Left cardiac atrium (tissue), 4 donors: Measurements from ENCODE around the gene MIA3. TPM values are rescaled to one million over a fixed set of nuclear protein-coding genes. Genes with fewer than 3 reads are reported as not detected.
A peak's percentile ranks its signal among the peaks of the same experiment; 100 is the strongest.
"Not testable (repeated sequence)": the region's sequence is repeated elsewhere in the genome, so short reads cannot be mapped to it uniquely, and the experiment has no call there.

Experiments used
- ATAC-seq, 2 donors: fragments of 200-7000 bp; cut with Tn5 transposase; one replicate each; pipeline ENCODE4 v1.9.1; 2020; ENCODE audit warnings: mild to moderate bottlenecking in 2 of 2, moderate library complexity in 2 of 2
- DNase-seq: peaks from one replicate; pipeline ENCODE4 v3.0.0-alpha.2; 2020
- intact Hi-C, 2 donors: fragments of 100-400 bp; cut with DNase I; formaldehyde crosslinking; loops; one replicate each; pipeline versions ENCODE4 v1.14.1 to v1.15.1; 2022 to 2023
- long read RNA-seq: library from polyadenylated mRNA; unstranded; transcript quantifications from one replicate; pipeline ENCODE4 v2.0.0, GENCODE V29; 2021
- total RNA-seq, 2 donors: library from RNA; stranded (reverse); fragmentation: NEBNext Ultra II Directional; extraction: Animal tissue kit (Norgen Biotek cat#: 25700); gene quantifications; one replicate each; pipeline ENCODE4 v1.2.1, GENCODE V29; 2021
- donor health status: DM: no; HTN: yes; CAD: no.
- donor health status: DM: no; HTN: yes; CAD: no; lungs with severe emphysema.
- donor health status: DM: yes; HTN: yes; CAD: no.
- donor health status: Dilated cardiomyopathy.

The MIA3 gene
- 10 to 100 TPM; 52.9 to 55.8 TPM for total RNA-seq
- long read RNA-seq, full-length matches to known transcripts: 8 of 24 reads
- long read RNA-seq, partial matches to known transcripts: 7 of 24 reads
- long read RNA-seq, other reads (novel, unspliced or antisense): 9 of 24 reads

DNA sequence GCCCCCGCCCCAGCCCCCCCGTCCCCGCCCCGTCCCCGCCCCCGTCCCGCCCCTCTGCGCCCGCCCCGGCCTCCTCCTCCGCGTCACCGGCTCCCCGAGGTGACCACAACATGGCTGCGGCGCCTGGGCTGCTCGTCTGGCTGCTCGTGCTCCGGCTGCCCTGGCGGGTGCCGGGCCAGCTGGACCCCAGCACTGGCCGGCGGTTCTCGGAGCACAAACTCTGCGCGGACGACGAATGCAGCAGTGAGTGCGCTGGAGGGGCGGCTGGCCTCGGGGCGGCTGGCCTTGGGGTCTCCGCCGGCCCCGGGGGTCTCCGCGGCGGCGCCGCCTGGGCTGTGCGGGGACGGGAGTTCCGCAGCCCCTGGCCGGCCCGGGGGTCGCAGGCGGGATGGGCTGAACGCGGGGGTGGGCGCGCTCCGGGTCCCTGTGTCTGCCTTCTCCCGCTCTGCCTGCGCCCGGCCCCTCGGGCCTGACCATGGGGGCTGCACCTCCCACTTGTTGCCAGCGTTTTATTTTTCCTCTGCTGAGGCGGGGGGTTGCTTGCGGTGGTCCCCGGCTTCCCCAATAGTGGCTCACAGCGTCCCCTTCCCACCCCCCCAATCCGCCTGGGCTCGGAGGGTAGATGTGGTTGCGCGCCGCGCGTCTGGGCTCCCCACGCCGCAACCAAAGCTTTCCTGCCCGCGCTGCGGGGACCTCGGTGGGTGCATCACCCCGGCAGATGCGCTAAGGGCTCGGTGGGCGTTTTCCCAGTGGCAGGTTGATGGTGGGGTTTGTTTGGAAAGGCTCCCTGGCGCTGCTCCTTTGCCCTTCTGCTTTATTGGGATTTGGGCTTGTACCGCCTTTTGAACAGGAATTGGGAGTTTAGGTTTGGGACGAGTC is at the start of gene MIA3:
MIA3 (plus strand) TSS at position 97 of the 879 bp plus-strand sequence; CDS start at position 111, 14 bp downstream.
- peak; percentile 42 for DNase-seq
- peak; percentile 84 to 89 for ATAC-seq
- intact Hi-C loops: no loop called here

GRCh38 chr1:222570837-222571236 is 47.1 kb upstream of the MIA3 start:
- intact Hi-C loops: no loop called here
- DNase-seq: no peak
- ATAC-seq: no peak

- ATAC-seq (no peak), DNase-seq (no peak)
- intact Hi-C loops: no loop called here
Observed at GRCh38 chr1:222579316-222579715, 38.6 kb upstream of the MIA3 start.

DNA sequence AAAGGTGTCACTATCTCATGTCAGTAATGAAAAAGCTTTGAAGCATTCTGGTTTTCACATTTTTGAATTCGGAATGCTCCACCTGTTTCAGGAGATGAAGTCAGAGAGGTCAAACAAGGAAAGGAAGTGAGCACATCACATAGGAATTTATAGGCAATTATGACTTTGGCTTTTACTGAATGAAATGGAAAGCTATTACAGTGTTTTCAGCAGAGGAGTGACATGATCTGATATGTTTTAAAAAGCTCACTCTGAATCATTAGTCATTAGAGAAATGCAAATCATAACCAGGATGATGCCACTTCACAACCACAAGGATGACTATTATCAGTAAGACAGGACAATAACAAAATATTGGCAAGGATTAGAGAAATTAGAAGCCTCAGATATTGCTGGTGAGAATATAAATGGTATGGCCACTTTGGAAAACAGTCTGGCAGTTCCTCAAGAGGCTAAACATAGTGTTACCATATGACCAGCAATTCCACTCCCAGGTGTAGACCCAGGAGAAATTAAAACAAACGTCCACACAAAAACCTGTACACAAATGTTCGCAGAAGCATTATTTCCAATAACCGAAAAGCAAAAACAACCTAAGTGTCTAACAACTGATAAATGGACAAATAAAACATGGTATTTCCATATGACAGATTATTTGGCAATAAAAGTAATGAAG is 35.7 kb upstream of the MIA3 start:
- intact Hi-C loops: no loop called here
- DNase-seq: no peak
- ATAC-seq: peak in 1 of 2 donors; percentile 25

DNA sequence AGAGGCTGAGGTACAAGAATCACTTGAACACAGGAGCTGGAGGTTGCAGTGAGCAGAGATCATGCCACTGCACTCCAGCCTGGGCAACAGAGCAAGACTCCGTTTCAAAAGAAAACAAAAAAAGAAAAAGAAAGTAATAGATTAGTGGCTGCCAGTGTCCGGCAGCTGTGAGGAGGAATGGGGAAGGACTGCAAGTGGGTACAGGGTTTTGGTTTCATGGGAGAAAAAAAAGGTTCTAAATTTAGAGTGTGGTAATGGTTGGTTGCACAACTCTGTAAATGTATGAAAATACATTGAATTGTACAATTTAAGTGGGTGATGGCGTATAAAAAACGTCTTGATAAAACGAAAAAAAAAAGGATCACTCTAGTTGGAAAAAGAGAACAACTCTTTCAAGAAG is 34.8 kb upstream of the MIA3 start:
- intact Hi-C loops: no loop called here
- ATAC-seq (no peak), DNase-seq (no peak)

DNA sequence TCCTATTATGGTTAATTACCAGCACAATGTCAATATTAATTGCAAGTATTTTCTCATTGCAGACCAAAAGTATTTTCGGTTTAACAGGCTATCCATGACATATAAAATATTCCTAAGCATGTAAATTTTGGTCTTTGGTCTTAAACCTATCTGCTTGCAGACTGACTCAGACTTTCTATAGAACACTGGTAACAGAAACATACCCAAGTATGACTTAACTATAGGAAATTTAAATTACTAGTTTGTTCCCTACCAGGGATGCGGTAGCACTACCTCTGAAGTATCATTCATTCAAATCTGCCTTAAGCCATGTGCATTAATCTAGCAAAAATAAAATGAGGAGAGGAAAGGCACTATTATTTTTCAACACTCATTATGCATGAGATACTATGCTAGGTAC is 31.1 kb upstream of the MIA3 start:
- DNase-seq (no peak), ATAC-seq (no peak)

DNA sequence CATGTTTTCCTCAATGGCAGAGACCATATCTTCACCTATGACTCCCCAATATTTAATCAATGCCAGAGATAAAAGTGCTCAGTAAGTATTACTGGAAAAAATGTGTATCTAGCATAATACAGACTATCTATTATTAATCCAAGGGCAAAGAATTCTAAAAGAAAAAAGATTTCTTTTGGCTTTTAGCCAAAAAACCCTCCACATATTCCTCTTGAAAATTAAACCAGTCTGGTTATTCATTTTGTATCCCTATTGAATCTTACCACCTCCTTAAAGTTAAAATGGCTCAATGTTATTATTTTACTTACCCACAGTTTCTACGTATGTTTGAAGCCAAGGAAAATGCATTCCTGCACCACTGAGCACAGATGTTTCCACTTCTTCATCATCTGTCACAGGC is 29.8 kb upstream of the MIA3 start:
- ATAC-seq (no peak), DNase-seq (no peak)
- intact Hi-C loops: no loop called here

More for the DNA sequence above, 31.1 kb upstream of the MIA3 start:
- intact Hi-C loops: no loop called here

GRCh38 chr1:222589462-222590302 is 28.2 kb upstream of the MIA3 start, which contains the start of gene TAF1A:
TSS of gene TAF1A (minus strand) at chr1:222589933.
- ATAC-seq (peak; percentile 97 to 99), DNase-seq (peak; percentile 88)
- intact Hi-C loops: no loop called here

- intact Hi-C loops: no loop called here
- no peak for ATAC-seq
- no peak for DNase-seq
Observed at GRCh38 chr1:222592171-222592570, 25.7 kb upstream of the MIA3 start.

DNA sequence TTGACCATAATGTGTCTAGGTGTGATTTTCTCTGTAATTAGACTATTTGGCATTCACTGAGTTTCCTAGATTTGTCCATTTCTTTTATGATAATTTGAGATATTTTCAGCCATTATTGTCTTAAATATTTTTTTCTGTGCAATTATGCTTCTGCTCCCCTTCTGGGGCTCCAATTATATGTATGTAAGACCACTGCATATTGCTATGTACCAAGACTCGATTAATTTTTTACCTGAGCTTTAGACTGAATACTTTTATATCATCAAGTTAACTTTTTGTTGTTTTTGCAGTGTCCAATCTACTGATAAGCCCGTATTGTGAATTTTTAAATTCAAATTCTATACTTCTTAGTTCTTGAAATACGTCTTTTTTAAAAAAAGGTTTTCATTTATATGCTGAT is 23.1 kb upstream of the MIA3 start:
- DNase-seq: no peak
- intact Hi-C loops: no loop called here
- no peak for ATAC-seq

DNA sequence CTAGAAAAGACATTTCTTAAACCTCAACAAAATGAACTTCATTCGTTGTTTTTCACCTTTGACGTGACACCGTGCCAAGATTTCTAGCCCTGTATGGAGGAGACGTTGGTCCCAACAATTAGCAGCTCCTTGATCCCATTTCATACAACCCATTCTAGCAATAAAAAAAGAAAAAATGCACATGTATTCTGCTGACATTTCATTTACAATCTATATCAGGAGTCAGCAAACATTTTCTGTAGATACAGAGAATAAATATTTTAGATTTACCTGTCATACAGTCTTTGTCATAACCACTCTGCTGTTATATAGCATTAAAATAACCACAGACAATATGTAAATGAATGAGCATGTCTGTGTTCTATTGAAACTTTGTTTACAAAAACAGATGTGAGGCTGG is 21.2 kb upstream of the MIA3 start:
- no peak for DNase-seq
- no peak for ATAC-seq
- intact Hi-C loops: no loop called here

GRCh38 chr1:222600281-222600680 is 17.6 kb upstream of the MIA3 start:
- no peak for ATAC-seq

GRCh38 chr1:222601257-222601656 is 16.6 kb upstream of the MIA3 start:
- intact Hi-C loops: no loop called here
- DNase-seq (no peak), ATAC-seq (no peak)

More at GRCh38 chr1:222600281-222600680, 17.6 kb upstream of the MIA3 start:
- intact Hi-C loops: no loop called here
- no peak for DNase-seq

DNA sequence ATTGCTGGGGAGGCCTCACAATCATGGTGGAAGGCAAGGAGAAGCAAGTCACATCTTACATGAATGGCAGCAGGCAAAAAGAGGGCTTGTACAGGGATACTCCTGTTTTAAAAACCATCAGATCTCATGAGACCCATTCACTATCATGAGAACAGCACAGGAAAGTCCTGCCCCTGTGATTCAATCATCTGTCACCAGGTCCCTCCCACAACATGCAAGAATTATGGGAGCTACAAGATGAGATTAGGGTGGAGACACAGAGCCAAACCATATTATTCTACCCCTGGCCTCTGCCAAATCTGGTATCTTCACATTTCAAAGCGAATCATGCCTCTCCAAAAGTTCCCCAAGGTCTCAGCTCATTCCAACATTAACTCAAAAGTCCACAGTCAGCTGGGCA is 11.1 kb upstream of the MIA3 start:
- intact Hi-C loops: no loop called here
- no peak for DNase-seq
- no peak for ATAC-seq

DNA sequence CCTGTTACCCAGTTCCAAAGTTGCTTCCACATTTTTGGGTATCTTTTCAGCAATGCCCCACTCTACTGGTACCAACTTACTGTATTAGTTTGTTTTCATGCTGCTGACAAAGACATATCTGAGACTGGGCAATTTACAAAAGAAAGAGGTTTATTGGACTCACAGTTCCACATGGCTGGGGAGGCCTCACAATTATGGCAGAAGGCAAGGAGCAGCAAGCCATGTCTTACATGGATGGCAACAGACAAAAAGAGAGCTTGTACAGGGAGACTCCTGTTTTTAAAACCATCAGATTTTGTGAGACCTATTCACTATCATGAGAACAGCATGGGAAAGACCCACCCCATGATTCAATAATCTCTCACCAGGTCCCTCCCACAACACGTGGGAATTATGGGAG is 8.8 kb upstream of the MIA3 start:
- DNase-seq, intact Hi-C loops, ATAC-seq: not testable (repeated sequence)

DNA sequence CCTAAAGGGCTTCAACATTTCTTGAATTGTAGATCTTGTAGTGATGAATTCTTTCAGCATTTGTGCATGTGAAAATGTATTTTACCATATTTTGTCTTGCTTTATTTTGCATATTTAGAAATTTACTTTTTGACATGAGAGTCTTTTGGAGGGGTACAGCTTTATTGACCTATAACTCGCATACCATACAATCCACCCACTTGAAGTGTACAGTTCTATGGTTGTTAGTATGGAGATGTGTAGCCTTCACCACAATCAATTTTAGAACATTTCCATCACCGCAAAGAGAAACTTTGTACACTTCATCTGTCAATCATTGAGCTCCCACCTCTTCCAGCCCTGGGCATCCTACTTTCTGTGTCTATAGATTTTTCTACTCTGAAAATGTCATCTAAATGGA is 7.2 kb upstream of the MIA3 start:
- DNase-seq (no peak), ATAC-seq (no peak)
- intact Hi-C loops: no loop called here

- intact Hi-C loops: no loop called here
- DNase-seq (no peak), ATAC-seq (no peak)
Observed at GRCh38 chr1:222613627-222614026, 4.3 kb upstream of the MIA3 start.

DNA sequence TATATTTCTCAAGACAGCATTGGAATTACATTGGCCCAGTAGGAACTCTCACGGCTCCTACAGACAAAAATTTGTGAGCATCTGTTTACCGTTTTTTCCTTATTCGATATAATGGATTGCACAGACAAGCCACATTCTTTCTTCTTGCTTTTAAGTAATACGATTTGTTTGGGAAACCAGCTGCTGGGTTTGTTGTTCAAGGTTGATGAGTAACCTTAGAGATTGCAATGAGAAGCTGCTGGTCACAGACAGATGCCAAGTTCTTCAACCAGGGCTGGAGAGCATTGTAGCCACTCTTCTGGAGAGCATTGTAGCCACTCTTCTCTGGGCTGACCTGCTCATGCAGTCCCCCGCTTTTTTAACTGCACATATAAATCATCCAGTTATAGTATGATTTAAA is 1.4 kb upstream of the MIA3 start:
- ATAC-seq: no peak

DNA sequence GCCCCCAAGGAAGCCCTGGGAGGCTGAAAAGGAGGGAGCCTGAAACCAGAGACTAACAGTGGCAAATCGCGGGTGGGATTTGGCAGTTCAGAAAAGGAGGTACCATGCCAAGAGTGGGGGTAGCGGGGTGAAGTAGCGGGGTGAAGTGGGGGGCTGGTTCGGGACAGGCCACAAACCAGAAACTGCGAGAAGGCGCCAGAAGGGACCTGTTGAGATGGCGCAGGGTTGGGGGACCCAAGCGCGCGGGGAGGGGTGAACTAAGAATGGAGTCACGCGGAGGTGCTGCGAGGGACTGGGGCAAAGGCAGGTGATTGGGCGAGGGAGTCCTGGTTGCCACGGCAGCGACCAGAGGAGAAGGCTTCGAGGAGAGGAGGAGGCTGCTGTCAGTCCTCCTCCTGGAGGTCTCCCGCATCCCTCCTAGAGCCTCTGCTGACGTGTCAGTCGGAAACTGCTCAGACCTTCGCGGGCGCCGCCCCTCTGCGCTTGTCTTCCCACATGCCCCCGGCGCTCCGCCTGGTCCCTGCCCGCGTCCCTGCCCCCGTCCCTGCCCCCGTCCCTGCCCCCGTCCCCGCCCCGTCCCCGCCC is 438 bp upstream of the MIA3 start:
- intact Hi-C loops: no loop called here
- ATAC-seq (peak; percentile 93 to 97), DNase-seq (peak; percentile 97)

More for the DNA sequence above, 1.4 kb upstream of the MIA3 start:
- intact Hi-C loops: no loop called here
- DNase-seq: no peak
